Measurements from ENCODE around the gene ZNF33A.
"Not testable (repeated sequence)": the region's sequence is repeated elsewhere in the genome, so short reads cannot be mapped to it uniquely, and the experiment has no call there.

Gene ZNF33A

DNA sequence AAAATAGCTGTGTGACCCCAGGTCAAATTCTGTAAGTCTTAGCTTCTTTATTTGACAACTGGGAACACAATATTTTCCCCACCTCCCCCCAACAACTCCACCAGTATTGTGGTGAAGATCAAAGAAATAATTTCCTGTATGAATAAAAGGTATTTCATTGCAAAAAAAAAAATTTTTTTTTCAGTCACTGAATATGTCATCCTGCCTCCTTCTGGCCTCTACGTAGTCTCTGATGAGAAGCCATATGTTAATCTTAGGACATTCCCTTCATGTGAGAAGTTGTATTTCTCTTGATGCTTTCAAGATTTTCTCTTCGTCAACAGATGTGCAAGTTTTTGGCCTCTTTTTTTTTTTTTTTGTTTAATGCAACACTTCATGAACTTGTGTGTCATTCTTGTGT is 33.0 kb downstream of the ZNF33A start:
- DNase-seq (ENCODE audit: low read depth in 1 of 2, low spot score in 1 of 2) = no peak

DNA sequence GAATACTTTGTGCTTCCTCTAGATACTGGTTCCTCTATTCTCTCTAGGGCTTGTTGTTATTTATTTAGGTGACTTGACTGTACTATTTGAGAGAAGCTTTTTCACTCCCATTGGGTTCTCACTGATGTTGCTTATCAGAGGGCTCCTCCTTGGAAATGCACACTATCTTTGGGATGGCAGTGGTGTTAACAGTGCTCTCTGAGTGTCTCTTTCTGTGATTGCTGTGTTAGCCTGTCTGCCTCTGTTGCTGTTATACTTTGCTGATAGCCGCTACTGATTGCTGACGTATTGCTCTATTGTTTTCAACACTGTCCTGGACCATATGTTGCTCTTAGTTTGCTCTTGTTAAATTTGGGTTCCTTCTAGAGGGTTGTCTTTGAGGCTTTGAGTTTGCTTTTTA is 34.7 kb downstream of the ZNF33A start:
- DNase-seq (ENCODE audit: low read depth in 1 of 2, low spot score in 1 of 2) = no peak

DNA sequence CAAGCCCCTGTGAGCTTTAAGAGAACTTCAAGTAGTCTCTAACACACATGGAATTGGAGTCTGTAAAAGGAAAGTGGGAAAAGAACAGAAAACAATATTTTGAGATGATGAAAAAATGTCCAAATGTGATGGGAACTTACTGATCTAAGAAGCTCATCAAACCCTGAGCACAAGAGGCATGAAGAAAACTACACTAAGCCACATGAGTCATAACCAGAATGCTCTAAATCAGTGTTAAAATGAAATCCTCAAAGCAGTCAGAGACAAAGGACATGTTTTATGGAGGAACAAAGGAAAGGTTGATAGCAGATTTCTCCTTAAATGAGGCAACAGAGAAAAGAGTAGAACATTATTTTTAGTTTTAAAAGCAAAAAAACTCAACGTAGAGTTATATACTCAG is 37.2 kb downstream of the ZNF33A start:
- DNase-seq (ENCODE audit: low read depth in 1 of 2, low spot score in 1 of 2) = no peak

DNA sequence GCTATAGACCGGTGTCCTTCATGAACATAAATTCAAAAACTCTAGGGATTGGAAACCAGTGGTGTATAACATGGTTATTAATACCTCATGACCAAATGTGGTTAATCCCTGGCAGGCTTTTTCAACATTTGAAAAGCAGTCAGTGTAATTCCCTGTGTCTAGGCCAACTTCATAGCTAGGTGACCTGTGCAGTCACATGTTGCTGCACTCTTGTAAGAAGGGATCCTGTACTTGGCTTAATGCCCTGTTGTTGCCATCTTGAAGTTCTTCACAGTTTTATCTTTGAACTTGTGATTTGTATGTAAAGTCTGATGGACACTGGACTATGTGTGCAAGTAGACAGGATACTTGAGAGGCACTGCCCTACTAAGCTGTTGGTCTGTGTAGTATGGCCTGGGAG is 39.7 kb downstream of the ZNF33A start:
- no peak for DNase-seq (ENCODE audit: low read depth in 1 of 2, low spot score in 1 of 2)

DNA sequence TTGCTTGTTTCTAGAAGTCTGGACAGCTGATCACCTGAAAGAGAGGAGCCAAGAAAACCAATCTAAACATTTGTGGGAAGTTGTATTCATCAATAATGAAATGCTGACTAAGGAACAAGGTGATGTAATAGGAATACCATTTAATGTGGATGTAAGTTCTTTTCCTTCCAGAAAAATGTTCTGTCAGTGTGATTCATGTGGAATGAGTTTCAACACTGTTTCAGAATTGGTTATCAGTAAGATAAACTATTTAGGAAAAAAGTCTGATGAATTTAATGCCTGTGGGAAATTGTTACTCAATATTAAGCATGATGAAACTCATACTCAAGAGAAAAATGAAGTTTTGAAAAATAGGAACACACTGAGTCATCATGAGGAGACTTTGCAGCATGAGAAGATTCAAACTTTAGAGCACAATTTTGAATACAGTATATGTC is 43.9 kb downstream of the ZNF33A start:
- no peak for DNase-seq (ENCODE audit: low read depth in 1 of 2, low spot score in 1 of 2)

DNA sequence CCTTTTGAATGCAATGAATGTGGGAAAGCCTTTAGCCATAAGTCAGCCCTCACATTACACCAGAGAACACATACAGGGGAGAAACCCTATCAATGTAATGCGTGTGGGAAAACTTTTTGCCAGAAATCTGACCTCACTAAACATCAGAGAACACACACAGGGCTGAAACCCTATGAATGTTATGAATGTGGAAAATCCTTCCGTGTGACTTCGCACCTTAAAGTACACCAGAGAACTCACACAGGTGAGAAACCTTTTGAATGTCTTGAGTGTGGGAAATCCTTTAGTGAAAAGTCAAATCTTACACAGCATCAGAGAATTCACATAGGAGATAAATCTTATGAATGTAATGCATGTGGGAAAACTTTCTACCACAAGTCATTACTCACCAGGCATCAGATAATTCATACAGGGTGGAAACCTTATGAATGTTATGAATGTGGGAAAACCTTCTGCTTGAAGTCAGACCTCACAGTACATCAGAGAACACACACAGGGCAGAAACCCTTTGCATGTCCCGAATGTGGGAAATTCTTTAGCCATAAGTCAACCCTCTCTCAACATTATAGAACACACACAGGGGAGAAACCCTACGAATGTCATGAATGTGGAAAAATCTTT is 44.9 kb downstream of the ZNF33A start:
- not testable (repeated sequence) for DNase-seq (ENCODE audit: low read depth in 1 of 2, low spot score in 1 of 2)

DNA sequence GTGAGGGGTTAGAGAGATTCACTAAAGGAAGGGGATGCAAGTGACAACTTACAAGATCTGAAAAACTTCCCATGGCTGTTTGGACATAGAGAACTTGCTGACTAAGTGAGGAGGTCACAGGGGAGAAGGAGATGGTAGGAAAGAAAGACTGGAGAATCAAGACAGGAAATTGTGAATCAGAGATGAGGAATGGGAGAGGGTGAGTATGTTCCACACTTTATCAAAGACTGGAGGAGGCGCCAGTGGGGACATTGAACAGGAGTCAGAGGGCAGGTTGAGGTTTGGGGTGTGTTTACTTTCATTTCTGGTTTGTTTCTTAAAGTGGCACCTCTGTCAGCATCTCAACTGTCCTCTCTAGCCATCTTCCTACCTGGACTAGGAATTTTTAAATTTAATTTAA is 59.2 kb downstream of the ZNF33A start:
- DNase-seq (ENCODE audit: low read depth in 1 of 2, low spot score in 1 of 2) = not testable (repeated sequence)

DNA sequence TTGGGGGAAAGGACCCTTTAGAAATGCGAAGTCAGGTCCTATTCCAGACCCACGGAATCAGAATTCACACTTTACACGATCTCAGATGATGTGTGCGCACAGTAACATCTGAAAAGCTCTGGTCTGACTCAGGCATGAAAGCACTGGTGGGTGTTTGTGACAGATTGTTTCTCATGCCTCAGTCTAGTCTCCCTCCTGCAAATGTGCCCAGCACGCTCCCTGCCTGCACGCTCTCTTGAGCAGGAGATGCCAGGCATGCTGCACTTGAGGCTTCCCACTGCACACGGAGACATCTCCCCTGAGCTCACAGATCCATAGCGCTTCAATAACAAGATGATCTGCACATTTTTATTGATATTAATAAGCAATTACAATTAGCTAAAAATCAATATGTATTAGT is 60.0 kb downstream of the ZNF33A start:
- no peak for DNase-seq (ENCODE audit: low read depth in 1 of 2, low spot score in 1 of 2)

DNA sequence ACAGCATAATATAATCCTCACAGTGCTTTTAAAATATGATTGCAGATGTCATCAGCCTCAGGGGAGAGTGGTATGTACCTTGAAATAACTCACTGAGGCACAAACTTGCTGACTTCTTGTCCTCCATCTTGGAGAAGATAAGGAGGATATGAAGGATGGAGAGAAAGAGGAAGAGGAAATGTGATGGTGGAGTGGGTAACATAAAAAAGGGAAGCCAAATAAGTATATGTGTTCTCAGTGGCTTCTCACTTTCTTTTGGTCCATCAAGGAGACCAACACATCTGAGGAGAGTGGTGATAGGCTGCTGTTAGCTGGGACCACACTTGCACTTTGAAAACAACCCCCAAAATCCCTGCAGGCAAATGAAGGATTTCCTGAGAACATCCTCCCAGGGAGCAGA is 62.1 kb downstream of the ZNF33A start:
- no peak for DNase-seq (ENCODE audit: low read depth in 1 of 2, low spot score in 1 of 2)

DNA sequence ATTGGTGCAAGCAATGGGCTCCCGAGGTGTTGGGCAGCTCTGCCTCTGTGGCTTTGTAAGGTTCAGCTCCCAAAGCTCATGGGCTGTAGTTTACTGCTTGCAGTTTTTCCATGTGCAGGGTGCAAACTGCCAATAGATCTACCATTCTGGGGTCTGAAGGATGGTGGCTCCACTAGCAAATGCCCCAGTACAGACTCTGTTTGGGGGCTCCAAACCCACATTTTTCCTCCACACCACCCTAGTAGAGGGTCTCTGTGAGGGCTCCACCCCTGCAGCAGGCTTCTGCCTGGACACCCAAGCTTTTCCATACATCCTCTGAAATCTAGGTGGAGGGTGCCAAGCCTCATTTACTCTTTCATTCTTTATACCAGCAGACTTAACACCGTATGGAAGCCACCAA is 66.2 kb downstream of the ZNF33A start:
- no peak for DNase-seq (ENCODE audit: low read depth in 1 of 2, low spot score in 1 of 2)

DNA sequence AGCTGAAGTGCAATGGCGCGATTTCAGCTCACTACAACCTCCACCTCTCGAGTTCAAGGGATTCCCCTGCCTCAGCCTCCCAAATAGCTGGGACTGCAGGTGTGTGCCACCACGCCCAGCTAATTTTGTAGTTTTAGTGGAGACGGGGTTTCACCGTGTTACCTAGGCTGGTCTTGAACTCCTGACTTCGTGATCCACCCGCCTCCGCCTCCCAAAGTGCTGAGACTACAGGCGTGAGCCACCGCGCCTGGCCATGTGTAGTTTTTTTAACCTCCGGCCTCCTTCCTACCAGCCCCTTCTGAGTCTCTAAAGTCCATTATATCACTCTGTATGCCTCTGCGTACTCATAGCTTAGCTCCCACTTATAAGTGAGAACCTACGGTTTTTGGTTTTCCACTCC is 82.8 kb downstream of the ZNF33A start:
- not testable (repeated sequence) for DNase-seq (ENCODE audit: low read depth in 1 of 2, low spot score in 1 of 2)

DNA sequence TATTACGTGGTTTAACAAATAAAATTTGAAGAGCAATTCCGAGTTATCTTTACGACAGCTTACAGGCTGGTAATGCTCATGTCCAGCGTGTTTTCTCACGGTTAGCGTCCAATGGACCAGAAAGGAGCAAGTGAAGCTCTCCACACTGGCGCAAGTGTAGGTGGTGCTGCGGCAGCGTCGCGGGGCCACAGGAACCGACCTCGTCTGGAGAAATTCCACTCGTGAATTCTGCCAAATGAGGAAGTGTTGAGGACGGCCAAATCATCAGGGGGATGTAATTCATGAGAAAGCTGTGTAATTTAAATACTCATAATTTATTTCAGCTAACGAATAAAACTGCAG is 83.3 kb downstream of the ZNF33A start:
- DNase-seq (ENCODE audit: low read depth in 1 of 2, low spot score in 1 of 2) = no peak

DNA sequence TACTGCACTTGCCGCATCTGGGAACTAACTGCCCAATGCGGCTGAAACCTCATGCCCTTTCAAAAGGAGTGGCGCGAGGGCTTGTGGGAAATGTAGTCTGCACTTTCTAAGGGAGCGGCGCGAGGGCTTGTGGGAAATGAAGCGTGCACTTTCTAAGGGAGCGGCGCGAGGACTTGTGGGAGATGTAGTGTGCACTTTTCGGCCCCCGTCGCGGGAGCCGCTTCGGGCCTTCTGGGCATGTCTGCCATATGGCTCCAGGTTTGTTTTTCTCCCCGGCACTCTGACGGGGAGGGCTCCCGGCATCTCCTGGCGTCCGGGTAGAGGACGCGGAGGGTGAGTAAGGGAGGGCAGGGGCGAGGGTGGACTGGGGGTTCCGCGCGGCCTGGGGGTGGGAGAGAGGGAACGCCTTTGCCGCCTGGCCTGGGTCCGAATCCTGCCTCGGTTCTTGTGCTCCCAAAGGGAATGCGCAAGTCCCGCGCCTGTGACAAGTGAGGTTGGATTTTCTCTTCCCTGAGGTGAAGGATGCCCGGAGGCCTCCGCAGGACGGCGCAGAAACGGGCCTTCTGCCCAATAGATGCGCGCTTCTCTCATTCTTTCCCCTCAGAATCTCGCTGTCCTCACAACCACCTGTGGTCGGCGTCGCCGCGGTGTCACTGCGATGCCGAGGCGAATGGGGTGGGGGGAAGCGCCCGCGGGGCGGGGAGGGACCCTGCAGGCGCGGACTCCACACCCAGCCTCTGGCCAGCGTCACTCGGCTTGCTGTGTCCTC is 83.9 kb downstream of the ZNF33A start, which contains the start of gene ZNF37A:
Gene ZNF37A (plus strand): TSS at position 180 of the 769 bp plus-strand sequence. CDS start 2,281 bp downstream, outside the sequence.
- DNase-seq (ENCODE audit: low read depth in 1 of 2, low spot score in 1 of 2) = peak; percentile 60 to 88

DNA sequence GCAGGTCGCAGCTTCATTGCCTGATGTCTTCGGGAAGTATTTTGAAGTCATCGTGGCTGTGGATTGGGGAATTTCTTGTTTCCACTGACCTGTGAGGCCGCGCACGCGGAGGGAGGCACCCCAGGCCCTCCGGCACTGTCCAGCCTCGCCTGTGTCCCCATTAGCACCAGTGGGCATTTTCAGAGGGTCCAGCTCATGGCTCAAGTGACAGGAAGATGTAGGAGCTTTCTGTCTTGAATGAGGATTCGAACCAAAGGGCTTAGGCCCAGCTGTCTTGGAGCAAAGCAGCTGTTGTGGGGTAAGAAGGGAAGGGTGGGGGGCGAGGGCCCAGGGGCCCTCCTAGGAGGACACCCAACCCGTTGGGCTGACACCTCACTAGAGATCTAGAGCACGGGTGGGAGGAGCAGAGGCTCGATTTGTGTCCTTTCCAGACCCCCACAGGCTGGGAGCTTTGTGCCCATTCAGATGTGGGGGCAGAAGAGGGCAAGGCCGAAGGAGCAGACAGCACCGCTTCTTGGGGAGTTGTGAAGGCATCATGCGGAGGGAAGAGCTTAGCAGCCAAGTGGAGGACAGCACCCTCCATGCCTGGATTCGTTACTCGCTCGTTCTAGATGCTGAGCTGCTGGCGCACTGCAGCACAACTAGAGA is 84.6 kb downstream of the ZNF33A start:
- no peak for DNase-seq (ENCODE audit: low read depth in 1 of 2, low spot score in 1 of 2)

DNA sequence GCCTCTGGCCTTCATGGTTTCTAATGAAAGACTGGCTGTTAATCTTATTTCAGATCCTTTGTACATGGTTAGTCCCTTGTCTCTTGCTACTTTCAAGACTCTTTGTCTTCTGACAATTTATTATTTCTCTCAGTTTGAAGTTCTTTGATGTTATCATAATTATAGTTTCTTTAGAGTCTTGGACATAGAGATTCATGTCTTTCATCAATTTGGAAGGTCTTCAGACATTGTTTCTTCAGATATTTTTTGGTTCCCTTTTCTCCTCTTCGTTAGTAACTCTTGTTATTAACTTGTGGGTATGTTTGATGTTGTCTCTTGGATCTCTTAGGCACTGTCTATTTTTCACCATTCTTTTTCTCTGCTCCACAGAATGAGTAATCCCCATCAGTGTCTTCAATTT is 92.4 kb downstream of the ZNF33A start:
- DNase-seq (ENCODE audit: low read depth in 1 of 2, low spot score in 1 of 2) = no peak

DNA sequence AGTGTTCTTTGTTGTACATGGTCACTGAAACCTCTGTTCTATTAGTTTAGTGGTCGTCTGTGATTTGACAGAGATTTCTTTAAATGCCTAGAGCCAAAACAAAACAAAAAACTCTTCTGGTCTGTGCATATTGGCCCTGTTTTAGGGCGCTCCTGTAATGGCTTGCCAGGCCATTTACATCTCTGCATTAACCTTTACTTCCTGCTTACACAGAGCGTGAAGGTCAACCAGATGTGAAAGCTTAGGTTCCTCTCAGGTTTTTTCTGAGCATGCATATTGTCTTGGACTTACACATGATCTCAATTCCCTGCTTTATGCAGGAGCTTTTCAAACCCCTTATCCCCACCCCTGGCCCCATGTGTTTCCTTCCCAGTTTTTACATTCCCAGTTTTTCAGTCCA is 93.3 kb downstream of the ZNF33A start:
- DNase-seq (ENCODE audit: low read depth in 1 of 2, low spot score in 1 of 2) = no peak

DNA sequence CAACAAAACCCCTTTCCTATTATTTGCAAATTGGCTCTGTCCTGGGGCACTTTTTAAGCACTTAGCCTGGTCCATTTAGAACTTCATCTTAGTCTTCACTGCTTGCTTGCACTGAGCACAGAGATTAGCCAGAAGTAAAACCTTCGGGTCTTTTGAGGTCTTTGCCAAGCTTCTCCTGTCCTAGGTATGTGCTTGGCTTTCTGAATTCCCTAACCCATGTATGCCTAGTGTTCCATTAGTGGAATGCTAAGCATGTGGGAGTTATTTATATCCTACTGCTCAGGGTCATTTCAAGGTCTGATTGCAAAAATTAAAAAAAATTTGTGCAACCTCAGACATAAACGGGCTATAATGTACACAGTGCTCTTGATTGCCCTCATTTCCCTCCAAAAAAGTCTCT is 101.7 kb downstream of the ZNF33A start:
- DNase-seq (ENCODE audit: low read depth in 1 of 2, low spot score in 1 of 2) = no peak
